Neural cell (in vitro differentiated cells): ENCODE measurements around the gene TAF7. TPM values are rescaled to one million over a fixed set of nuclear protein-coding genes. Genes with fewer than 3 reads are reported as not detected.

Experiments used
- H2AFZ ChIP-seq: fragments of 200-600, 300-800 bp; sonication (generic), shearing (Covaris generic); 2 replicates; pipeline ENCODE4 v1.6.0; 2014; ENCODE audit warnings: low read depth, mild to moderate bottlenecking, antibody characterized with exemption, low read length, moderate library complexity
- H3F3A ChIP-seq: fragments of 200-600 bp; shearing (Covaris generic); 2 replicates; pipeline ENCODE4 v1.6.1; 2016; ENCODE audit warnings: mild to moderate bottlenecking, moderate library complexity, mixed read lengths, antibody characterized with exemption, low read length; ENCODE audit not compliant: insufficient read depth, poor library complexity, severe bottlenecking
- H3K27ac ChIP-seq: fragments of 200-600, 300-800 bp; sonication (generic), shearing (Covaris generic); 2 replicates; pipeline ENCODE4 v1.5.1; 2014; ENCODE audit warnings: mild to moderate bottlenecking, low read length, moderate library complexity
- H3K27me3 ChIP-seq: fragments of 300-800, 200-600 bp; sonication (generic), shearing (Covaris generic); 2 replicates; pipeline ENCODE4 v1.6.0; 2014; ENCODE audit warnings: mild to moderate bottlenecking, low read depth, low read length, moderate library complexity; ENCODE audit not compliant: insufficient read depth
- H3K36me3 ChIP-seq: fragments of 300-800, 200-600 bp; sonication (generic), shearing (Covaris generic); 2 replicates; pipeline ENCODE4 v1.5.1; 2014; ENCODE audit warnings: mild to moderate bottlenecking, antibody characterized with exemption, low read length, moderate library complexity; ENCODE audit not compliant: insufficient read depth
- H3K4me2 ChIP-seq: fragments of 300-800, 200-600 bp; sonication (generic), shearing (Covaris generic); 2 replicates; pipeline ENCODE4 v1.6.0; 2014; ENCODE audit warnings: mild to moderate bottlenecking, low read length
- H3K4me3 ChIP-seq: fragments of 300-800, 200-600 bp; sonication (generic), shearing (Covaris generic); 2 replicates; pipeline ENCODE4 v1.5.1; 2014; ENCODE audit warnings: mild to moderate bottlenecking, low read length, moderate library complexity
- H3K79me2 ChIP-seq: fragments of 200-600 bp; shearing (Covaris generic); replicated peaks from 2 replicates; pipeline ENCODE4 v1.6.0; 2014; ENCODE audit warnings: mild to moderate bottlenecking, low read length, moderate library complexity; ENCODE audit not compliant: insufficient read depth
- H3K9ac ChIP-seq: fragments of 300-800, 200-600 bp; sonication (generic), shearing (Covaris generic); 2 replicates; pipeline ENCODE4 v1.6.1; 2016; ENCODE audit warnings: mild to moderate bottlenecking, low read length, mixed read lengths
- H3K9me2 ChIP-seq: fragments of 200-600 bp; shearing (Covaris generic); 2 replicates; pipeline ENCODE4 v1.6.1; 2016; ENCODE audit warnings: mild to moderate bottlenecking, low read length, mixed read lengths; ENCODE audit not compliant: insufficient read depth
- H3K9me3 ChIP-seq: fragments of 200-600, 300-800 bp; sonication (generic), shearing (Covaris generic); 2 replicates; pipeline ENCODE4 v1.6.1; 2016; ENCODE audit warnings: mild to moderate bottlenecking, mixed run types, low read length, moderate library complexity, mixed read lengths
- H4K20me1 ChIP-seq: fragments of 200-600 bp; shearing (Covaris generic); 2 replicates; pipeline ENCODE4 v1.6.1; 2016; ENCODE audit warnings: mild to moderate bottlenecking, mixed run types; ENCODE audit not compliant: insufficient read depth
- EP300 ChIP-seq: fragments of 450-650 bp; conservative IDR thresholded peaks from 2 replicates; pipeline ENCODE4 v1.6.1; 2014; ENCODE audit warnings: antibody characterized with exemption, mild to moderate bottlenecking, moderate library complexity; ENCODE audit not compliant: poor library complexity, severe bottlenecking
- EZH2 ChIP-seq: fragments of 200-600, 300-800 bp; shearing (Covaris generic), sonication (generic); IDR thresholded peaks from 2 replicates; pipeline ENCODE4 v1.6.1; 2014; ENCODE audit warnings: antibody characterized with exemption, low read length, borderline replicate concordance, mild to moderate bottlenecking; ENCODE audit not compliant: insufficient read depth, poor library complexity, severe bottlenecking
- MXI1 ChIP-seq: fragments of 450-650 bp; conservative IDR thresholded peaks from 2 replicates; pipeline ENCODE4 v1.6.1; 2014; ENCODE audit warnings: antibody characterized with exemption, mild to moderate bottlenecking; ENCODE audit not compliant: poor library complexity, severe bottlenecking
- POLR2AphosphoS5 ChIP-seq: IDR thresholded peaks from 2 replicates; pipeline ENCODE4 v1.6.1; 2012
- RAD21 ChIP-seq: fragments of 450-650 bp; conservative IDR thresholded peaks from 2 replicates; pipeline ENCODE4 v1.6.1; 2014; ENCODE audit warnings: antibody characterized with exemption, mild to moderate bottlenecking, moderate library complexity
- SMC3 ChIP-seq: fragments of 450-650 bp; conservative IDR thresholded peaks from 2 replicates; pipeline ENCODE4 v1.6.1; 2014; ENCODE audit warnings: antibody characterized with exemption, mild to moderate bottlenecking, moderate library complexity; ENCODE audit not compliant: poor library complexity
- TAF1 ChIP-seq: IDR thresholded peaks from 2 replicates; pipeline ENCODE4 v1.6.1; 2012; ENCODE audit warnings: low read depth
- polyA plus RNA-seq: library from polyadenylated mRNA; depleted of rRNA; stranded (reverse); fragments of >200 nt; gene quantifications from 2 replicates; pipeline ENCODE4 v1.2.3, GENCODE V29; 2014
- TF ChIP-seq, protein P1 (sequence below): IDR thresholded peaks from 2 replicates; pipeline ENCODE4 v1.6.1; 2012; ENCODE audit warnings: borderline replicate concordance
- TF ChIP-seq, protein P2 (sequence below): fragments of 450-650 bp; IDR thresholded peaks from 2 replicates; pipeline ENCODE4 v1.5.1; 2014; ENCODE audit warnings: antibody characterized with exemption, mild to moderate bottlenecking, moderate library complexity; ENCODE audit not compliant: poor library complexity, severe bottlenecking

Gene TAF7
- polyA plus RNA-seq, 1 donor from 2014 or later: 198 TPM

GRCh38 chr5:141362719-141363118, 42.1 kb upstream of the TAF7 start:
- TF ChIP-seq, protein P1, sequence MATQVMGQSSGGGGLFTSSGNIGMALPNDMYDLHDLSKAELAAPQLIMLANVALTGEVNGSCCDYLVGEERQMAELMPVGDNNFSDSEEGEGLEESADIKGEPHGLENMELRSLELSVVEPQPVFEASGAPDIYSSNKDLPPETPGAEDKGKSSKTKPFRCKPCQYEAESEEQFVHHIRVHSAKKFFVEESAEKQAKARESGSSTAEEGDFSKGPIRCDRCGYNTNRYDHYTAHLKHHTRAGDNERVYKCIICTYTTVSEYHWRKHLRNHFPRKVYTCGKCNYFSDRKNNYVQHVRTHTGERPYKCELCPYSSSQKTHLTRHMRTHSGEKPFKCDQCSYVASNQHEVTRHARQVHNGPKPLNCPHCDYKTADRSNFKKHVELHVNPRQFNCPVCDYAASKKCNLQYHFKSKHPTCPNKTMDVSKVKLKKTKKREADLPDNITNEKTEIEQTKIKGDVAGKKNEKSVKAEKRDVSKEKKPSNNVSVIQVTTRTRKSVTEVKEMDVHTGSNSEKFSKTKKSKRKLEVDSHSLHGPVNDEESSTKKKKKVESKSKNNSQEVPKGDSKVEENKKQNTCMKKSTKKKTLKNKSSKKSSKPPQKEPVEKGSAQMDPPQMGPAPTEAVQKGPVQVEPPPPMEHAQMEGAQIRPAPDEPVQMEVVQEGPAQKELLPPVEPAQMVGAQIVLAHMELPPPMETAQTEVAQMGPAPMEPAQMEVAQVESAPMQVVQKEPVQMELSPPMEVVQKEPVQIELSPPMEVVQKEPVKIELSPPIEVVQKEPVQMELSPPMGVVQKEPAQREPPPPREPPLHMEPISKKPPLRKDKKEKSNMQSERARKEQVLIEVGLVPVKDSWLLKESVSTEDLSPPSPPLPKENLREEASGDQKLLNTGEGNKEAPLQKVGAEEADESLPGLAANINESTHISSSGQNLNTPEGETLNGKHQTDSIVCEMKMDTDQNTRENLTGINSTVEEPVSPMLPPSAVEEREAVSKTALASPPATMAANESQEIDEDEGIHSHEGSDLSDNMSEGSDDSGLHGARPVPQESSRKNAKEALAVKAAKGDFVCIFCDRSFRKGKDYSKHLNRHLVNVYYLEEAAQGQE: no peak
- TF ChIP-seq RAD21 (no peak), POLR2AphosphoS5 (no peak), TAF1 (no peak), MXI1 (no peak), EZH2 (no peak), SMC3 (no peak), EP300 (no peak)
- TF ChIP-seq, protein P2, sequence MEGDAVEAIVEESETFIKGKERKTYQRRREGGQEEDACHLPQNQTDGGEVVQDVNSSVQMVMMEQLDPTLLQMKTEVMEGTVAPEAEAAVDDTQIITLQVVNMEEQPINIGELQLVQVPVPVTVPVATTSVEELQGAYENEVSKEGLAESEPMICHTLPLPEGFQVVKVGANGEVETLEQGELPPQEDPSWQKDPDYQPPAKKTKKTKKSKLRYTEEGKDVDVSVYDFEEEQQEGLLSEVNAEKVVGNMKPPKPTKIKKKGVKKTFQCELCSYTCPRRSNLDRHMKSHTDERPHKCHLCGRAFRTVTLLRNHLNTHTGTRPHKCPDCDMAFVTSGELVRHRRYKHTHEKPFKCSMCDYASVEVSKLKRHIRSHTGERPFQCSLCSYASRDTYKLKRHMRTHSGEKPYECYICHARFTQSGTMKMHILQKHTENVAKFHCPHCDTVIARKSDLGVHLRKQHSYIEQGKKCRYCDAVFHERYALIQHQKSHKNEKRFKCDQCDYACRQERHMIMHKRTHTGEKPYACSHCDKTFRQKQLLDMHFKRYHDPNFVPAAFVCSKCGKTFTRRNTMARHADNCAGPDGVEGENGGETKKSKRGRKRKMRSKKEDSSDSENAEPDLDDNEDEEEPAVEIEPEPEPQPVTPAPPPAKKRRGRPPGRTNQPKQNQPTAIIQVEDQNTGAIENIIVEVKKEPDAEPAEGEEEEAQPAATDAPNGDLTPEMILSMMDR: no peak
- H3F3A ChIP-seq: no peaks in the 10 kb centered on the region
- no peak overlapping the region for H3K27ac ChIP-seq
- no peak overlapping the region for H3K4me3 ChIP-seq
- no peak overlapping the region for H2AFZ ChIP-seq
- H3K9me3 ChIP-seq: peaks cover 45% of the 10 kb centered on the region
- H3K27me3 ChIP-seq: no peaks in the 10 kb centered on the region
- no peak overlapping the region for H3K4me2 ChIP-seq
- H3K9me2 ChIP-seq: no peaks in the 10 kb centered on the region
- no peaks in the 10 kb centered on the region for H3K36me3 ChIP-seq
- H3K79me2 ChIP-seq: no peaks in the 10 kb centered on the region
- no peaks in the 10 kb centered on the region for H4K20me1 ChIP-seq
- no peak overlapping the region for H3K9ac ChIP-seq

DNA sequence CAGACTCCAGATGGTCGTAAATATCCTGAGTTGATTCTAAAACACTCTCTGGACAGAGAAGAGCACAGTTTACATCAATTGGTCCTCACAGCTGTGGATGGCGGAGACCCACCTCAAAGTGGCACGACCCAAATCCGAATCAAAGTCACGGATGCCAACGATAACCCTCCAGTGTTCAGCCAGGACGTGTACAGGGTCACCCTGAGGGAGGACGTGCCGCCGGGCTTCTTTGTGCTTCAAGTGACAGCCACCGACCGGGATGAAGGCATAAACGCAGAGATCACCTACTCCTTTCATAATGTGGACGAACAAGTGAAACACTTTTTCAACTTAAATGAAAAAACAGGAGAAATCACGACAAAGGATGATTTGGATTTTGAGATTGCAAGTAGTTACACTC, 40.1 kb upstream of the TAF7 start:
- Histone ChIP-seq H4K20me1 (no peaks in the 10 kb centered on the region), H3K27ac (no peak overlapping the region), H3K9me2 (no peaks in the 10 kb centered on the region), H3K36me3 (no peaks in the 10 kb centered on the region), H3K9ac (no peak overlapping the region), H2AFZ (no peak overlapping the region), H3K4me3 (no peak overlapping the region), H3K79me2 (no peaks in the 10 kb centered on the region), H3K27me3 (no peaks in the 10 kb centered on the region), H3F3A (no peaks in the 10 kb centered on the region), H3K4me2 (no peak overlapping the region), H3K9me3 (peaks cover 44% of the 10 kb centered on the region)
- TF ChIP-seq, protein P1: no peak
- TF ChIP-seq POLR2AphosphoS5: no peak
- no peak for TF ChIP-seq MXI1
- no peak for TF ChIP-seq EZH2
- TF ChIP-seq EP300: no peak
- TF ChIP-seq RAD21: no peak
- TF ChIP-seq TAF1: no peak
